LoVo (cell line): ENCODE data around the gene C2orf68.
A peak's percentile ranks its signal among the peaks of the same experiment; 100 is the strongest.
"Not testable (repeated sequence)": the region's sequence is repeated elsewhere in the genome, so short reads cannot be mapped to it uniquely, and the experiment has no call there.

Experiments
- DNase-seq: peaks from one replicate; pipeline ENCODE4 v3.0.0-alpha.2; 2016; ENCODE audit warnings: low spot score

The C2orf68 gene

GRCh38 chr2:85611705-85612587 lies at the start of gene C2orf68:
Gene C2orf68 (minus strand): TSS chr2:85612066. CDS start chr2:85611984, 82 bp downstream.
- DNase-seq: peak; percentile 90

DNA sequence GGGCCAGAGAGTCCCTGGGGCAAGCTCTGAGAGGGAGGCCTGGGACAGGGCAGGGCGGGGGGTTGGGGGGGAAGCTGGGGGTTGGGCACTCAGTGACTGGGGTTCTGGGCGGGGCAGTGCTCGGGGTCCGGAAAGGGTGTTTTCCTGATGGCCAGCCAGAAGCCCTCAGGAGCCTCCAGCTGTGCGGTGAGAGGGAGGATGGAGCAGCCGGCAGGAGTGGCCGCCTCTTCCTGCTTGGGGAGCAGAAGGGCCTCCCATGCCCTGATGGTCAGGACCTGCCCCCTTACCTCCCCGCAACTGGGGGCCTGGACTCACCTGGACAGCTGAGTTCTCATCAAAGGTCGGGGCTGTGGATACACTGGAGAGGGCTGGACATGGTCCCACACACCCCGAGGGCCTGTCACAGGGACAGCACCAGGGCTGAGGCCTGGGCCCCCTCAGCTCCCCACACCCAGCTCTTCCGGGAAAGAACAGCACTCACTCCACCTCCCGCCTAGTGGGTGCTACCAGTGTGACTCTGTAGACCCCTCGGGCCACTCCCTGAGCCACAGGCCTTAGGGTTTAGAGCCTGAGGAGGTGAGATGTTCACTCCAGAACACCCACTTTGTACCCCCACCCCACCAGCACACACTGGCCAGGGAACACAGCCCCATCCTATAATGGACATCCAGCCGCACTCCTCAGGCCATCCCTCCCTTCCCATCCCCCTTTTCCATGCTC lies 49.4 kb upstream of the C2orf68 start:
- no peak for DNase-seq

GRCh38 chr2:85660725-85661124 lies 48.9 kb upstream of the C2orf68 start:
- DNase-seq: no peak

- not testable (repeated sequence) for DNase-seq
These were observed 48.4 kb upstream of the C2orf68 start for GRCh38 chr2:85660301-85660700.

GRCh38 chr2:85659324-85659981 lies 47.6 kb upstream of the C2orf68 start:
- no peak for DNase-seq

- DNase-seq: not testable (repeated sequence)
These were observed 45.5 kb upstream of the C2orf68 start for GRCh38 chr2:85657399-85657798.

- no peak for DNase-seq
These were observed 44.6 kb upstream of the C2orf68 start for GRCh38 chr2:85656468-85656867.

DNA sequence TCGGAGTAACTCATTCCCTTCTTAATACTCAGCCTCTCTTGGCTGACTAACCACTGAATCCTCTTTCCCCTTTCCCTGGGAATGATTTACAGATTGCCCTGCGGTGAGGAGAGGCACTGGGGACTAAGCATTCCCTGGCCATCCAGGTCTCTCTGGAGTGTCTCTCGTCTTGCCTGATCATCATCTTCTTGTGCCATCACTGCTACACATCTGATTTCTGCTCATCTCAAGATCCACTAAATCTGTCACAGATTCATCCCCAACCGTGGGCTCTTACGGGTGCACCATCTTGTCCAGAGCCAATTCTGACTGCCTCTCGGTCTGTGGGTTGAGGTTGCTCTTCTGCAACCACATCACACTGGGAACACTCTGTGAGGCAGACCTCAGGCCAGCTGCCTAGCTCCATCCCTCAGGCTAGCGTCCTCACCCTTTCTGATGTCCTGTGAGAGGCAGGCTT lies 44.1 kb upstream of the C2orf68 start:
- DNase-seq: no peak

GRCh38 chr2:85653996-85654395 lies 42.1 kb upstream of the C2orf68 start:
- no peak for DNase-seq

- no peak for DNase-seq
These were observed 40.2 kb upstream of the C2orf68 start for GRCh38 chr2:85652056-85652455.

- DNase-seq: no peak
These were observed 39.2 kb upstream of the C2orf68 start for GRCh38 chr2:85651097-85651496.

DNA sequence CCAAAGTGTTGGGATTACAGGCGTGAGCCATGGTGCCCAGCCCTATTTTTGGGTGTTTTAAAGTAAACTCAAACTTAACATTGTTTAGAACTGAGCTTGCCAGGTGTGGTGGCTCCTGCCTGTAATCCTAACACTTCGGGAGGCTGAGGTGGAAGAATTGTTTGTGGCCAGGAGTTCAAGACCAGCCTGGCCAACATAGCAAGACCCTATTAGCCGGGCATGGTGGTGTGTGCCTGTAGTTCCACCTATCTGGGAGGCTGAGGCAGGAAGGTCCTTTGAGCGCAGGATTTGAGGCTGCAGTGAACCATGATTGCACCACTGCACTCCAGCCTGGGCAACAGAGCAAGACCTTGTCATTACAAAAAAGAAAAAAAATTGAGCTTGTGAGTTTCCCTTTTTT lies 38.6 kb upstream of the C2orf68 start:
- no peak for DNase-seq

- DNase-seq: peak; percentile 3
These were observed 37.6 kb upstream of the C2orf68 start for GRCh38 chr2:85649201-85650190.

DNA sequence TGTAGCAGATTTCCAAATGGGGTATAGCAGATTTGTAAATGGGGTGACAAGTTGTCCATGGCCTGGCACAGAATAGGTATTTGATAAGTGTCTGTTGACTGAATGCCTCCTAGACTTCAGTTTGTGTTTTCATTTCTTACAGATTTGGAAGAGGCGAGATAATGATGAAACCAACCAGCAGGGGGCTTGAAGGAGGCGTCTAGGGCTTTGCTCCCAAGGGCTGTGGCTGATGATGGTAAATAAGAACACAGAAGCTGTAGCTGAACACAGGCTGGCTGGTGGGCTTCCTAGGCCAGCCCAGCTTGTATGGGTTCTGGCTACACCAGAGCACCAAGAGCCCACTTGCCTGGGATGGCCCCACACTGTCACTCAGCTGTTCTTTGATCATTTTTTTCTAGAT lies 36.8 kb upstream of the C2orf68 start:
- DNase-seq: no peak

- DNase-seq: no peak
These were observed 36.1 kb upstream of the C2orf68 start for GRCh38 chr2:85647823-85648526.

- no peak for DNase-seq
These were observed 34.3 kb upstream of the C2orf68 start for GRCh38 chr2:85646166-85646565.

DNA sequence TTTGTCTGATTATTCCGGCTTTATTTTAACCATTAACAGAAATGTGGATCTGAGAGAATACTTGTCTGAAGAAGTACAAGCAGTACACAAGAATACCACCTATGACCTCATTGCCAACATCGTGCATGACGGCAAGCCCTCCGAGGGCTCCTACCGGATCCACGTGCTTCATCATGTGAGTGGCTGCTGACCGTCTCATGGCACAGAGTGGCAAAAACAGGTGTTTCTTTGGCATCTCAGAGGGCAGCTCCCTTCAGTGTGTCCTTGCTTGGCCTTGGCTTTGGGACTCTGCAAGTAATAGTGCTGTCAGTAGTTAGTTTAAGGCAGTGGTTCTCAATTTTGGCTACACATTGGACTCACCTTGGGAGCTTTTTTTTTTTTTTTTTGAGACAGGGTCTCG lies 33.0 kb upstream of the C2orf68 start:
- DNase-seq: no peak

- DNase-seq: no peak
These were observed 30.9 kb upstream of the C2orf68 start for GRCh38 chr2:85642725-85643124.

GRCh38 chr2:85635636-85636035 lies 23.8 kb upstream of the C2orf68 start:
- no peak for DNase-seq

DNA sequence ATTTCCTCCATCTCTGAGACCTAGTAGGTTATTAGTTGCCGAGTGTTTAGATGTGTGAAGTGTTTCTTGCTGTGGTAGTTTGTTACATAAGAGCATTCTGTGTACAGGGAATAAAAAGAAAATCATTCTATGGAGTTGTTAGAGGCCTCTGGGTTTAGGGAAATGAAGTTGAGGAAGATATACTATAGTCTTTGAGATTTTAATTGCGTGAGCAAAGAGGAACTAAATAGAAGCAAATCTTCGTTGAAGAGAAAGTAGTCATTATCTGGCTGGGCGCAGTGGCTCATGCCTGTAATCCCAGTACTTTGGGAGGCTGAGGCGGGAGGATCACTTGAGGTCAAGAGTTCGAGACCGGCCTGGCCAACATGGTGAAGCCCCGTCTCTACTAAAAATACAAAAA lies 23.1 kb upstream of the C2orf68 start:
- no peak for DNase-seq

DNA sequence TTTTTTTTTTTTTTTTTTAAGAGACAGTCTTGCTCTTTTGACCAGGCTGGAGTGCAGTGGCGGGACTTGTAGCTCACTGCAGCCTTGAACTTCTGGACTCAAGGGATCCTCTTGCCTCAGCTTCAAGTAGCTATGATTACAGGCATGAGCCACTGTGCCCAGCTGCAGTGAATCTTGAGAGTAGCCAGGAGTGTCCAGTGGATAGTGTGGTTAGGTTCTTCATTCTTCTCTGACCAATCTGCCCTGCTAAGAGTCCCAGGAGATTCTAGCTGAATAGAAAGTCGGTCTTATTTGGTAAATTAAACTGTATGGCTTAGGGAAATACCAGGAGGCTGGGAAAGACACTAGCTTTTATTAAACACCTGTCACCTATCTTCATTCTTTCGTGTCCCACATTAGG lies 19.4 kb upstream of the C2orf68 start:
- no peak for DNase-seq
